Mucosa of stomach (tissue), 1 donor: ENCODE data around the gene TATDN2.

Experiments used
- H3K27me3 ChIP-seq: one replicate; pipeline ENCODE4 v1.7.0; 2013; ENCODE audit warnings: mild to moderate bottlenecking, low read length; ENCODE audit not compliant: control insufficient read depth, insufficient read depth
- H3K36me3 ChIP-seq: one replicate; pipeline ENCODE4 v1.7.0; 2013; ENCODE audit warnings: low read length; ENCODE audit not compliant: control insufficient read depth, insufficient read depth
- H3K4me1 ChIP-seq: one replicate; pipeline ENCODE4 v1.7.0; 2013; ENCODE audit warnings: mild to moderate bottlenecking, low read length; ENCODE audit not compliant: control insufficient read depth, insufficient read depth
- H3K4me3 ChIP-seq: one replicate; pipeline ENCODE4 v1.7.0; 2013; ENCODE audit warnings: low read length
- H3K9ac ChIP-seq: one replicate; pipeline ENCODE4 v1.7.0; 2013; ENCODE audit warnings: mild to moderate bottlenecking, low read length, moderate library complexity
- H3K9me3 ChIP-seq: one replicate; pipeline ENCODE4 v1.7.0; 2013; ENCODE audit warnings: mild to moderate bottlenecking, low read length, moderate library complexity; ENCODE audit not compliant: control insufficient read depth
- donor health status: Pancreatic carcinoma.

The TATDN2 gene

GRCh38 chr3:10315771-10316344 lies 67.6 kb downstream of the TATDN2 start:
- H3K4me3 ChIP-seq, result no peak overlapping the region
- H3K9me3 ChIP-seq, result no peaks in the 10 kb centered on the region
- no peak overlapping the region for H3K9ac ChIP-seq
- H3K27me3 ChIP-seq, result no peaks in the 10 kb centered on the region
- H3K4me1 ChIP-seq, result peaks cover 11% of the 10 kb centered on the region
- H3K36me3 ChIP-seq, result peaks cover 17% of the 10 kb centered on the region

GRCh38 chr3:10317311-10317960 lies 69.2 kb downstream of the TATDN2 start:
- Histone ChIP-seq H3K27me3 (no peaks in the 10 kb centered on the region), H3K36me3 (peaks cover 9% of the 10 kb centered on the region), H3K4me3 (no peak overlapping the region), H3K4me1 (peaks cover 11% of the 10 kb centered on the region), H3K9me3 (no peaks in the 10 kb centered on the region), H3K9ac (no peak overlapping the region)

DNA sequence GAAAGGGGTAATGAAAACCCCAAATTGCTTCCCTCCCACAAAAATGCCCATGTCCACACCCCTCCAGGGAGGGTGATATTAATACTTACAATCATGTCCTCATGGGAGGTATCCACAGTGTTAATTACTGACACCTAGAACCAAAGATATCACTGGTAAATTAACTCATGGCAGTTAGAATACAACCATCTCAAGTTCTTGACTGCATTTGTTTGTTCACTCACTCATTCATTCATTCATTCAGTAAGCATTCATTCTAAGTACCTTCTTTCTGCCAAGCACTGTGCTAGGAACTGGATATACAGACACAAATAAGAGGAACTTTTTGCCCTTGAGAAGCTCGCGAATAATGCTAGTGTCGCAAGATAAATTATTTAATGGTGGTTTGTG lies 69.7 kb downstream of the TATDN2 start:
- Histone ChIP-seq H3K9ac (no peak overlapping the region), H3K4me1 (peaks cover 11% of the 10 kb centered on the region), H3K27me3 (no peaks in the 10 kb centered on the region), H3K4me3 (no peak overlapping the region), H3K9me3 (no peaks in the 10 kb centered on the region), H3K36me3 (peaks cover 9% of the 10 kb centered on the region)

DNA sequence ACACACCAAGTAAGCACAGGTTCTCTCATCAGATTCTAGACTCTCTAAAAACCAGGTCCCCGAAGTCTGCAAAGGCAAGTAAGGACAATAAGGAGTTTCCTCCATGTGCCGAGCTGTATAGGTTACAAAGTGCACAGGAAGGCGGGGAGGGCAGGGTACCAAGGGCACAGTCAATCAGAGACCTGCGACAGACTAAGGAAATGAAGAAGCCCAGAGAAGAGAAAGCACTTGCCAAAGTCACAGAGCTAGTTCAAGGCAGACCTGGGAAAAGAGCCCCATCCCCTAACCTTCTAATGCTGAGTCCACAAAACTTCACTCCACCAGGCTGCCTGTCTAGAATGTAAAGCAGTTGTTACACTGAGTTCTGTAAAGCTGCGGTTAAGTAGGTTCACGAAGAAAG lies 71.0 kb downstream of the TATDN2 start:
- H3K36me3 ChIP-seq, result peaks cover 9% of the 10 kb centered on the region
- H3K9me3 ChIP-seq, result no peaks in the 10 kb centered on the region
- H3K9ac ChIP-seq, result peak overlapping the region; percentile 18
- H3K27me3 ChIP-seq, result no peaks in the 10 kb centered on the region
- H3K4me3 ChIP-seq, result no peak overlapping the region
- H3K4me1 ChIP-seq, result peaks cover 11% of the 10 kb centered on the region

- H3K4me3 ChIP-seq, result peak overlapping the region; percentile 95
- peaks cover 11% of the 10 kb centered on the region for H3K4me1 ChIP-seq
- H3K9ac ChIP-seq, result peak overlapping the region; percentile 97
- H3K36me3 ChIP-seq, result peaks cover 9% of the 10 kb centered on the region
- no peaks in the 10 kb centered on the region for H3K9me3 ChIP-seq
- H3K27me3 ChIP-seq, result no peaks in the 10 kb centered on the region
Measured at GRCh38 chr3:10319804-10320203, 71.5 kb downstream of the TATDN2 start.

DNA sequence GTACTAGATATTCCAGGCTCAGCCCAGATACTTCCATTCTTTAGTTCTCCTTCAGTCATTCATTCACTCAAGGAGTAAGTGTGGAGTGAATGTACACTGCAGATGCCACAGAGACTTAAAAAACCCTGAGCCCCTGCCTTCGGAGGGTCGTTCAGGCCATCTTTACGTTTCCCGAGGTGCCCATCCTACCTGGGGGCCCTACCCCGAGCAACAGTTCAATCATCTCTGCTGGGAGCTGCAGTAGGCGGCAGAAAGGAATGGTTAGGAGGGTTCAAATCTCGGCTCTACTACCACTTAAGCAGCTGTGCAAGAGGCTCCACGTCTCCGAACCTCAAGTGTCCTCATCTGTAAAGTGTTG lies 72.0 kb downstream of the TATDN2 start:
- Histone ChIP-seq H3K27me3 (no peaks in the 10 kb centered on the region), H3K36me3 (peaks cover 9% of the 10 kb centered on the region), H3K4me3 (peak overlapping the region; percentile 95), H3K9ac (peak overlapping the region; percentile 97), H3K9me3 (no peaks in the 10 kb centered on the region), H3K4me1 (peaks cover 11% of the 10 kb centered on the region)

DNA sequence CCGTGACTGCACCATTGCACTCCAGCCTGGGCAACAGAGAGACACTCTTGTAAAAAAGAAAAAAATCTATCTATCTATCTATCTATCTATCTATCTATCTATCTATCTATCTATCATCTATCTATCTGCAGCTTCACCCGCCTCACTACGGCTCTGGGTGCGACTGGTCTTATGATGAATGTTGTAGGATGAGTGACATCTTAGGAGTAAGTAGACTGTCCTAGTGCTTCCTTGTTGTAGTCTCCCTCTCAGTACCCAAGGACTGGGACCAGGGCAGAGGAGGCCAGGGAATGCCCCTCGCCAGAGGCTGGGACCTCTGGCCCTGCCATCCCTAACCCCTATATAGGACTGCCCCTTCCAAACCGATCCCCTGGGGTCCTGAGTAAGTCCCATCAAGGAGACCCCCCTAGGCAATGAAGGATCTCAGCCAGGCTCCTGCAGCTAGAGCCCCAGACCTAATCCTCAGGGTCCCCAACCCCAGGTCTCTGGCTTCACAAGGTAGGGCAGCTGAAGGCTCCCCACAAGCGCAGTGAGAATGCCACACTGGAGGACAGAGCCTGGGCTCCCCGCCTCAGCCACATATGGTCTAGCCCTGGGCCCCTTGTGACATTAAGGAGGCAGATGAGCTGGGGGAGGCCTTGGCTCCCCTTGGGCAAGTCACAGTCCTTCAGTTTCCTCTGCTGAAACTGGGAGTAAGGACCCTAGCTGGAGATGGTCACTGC lies 73.5 kb downstream of the TATDN2 start:
- Histone ChIP-seq H3K9ac (no peak overlapping the region), H3K27me3 (no peaks in the 10 kb centered on the region), H3K4me1 (peaks cover 11% of the 10 kb centered on the region), H3K36me3 (peaks cover 9% of the 10 kb centered on the region), H3K4me3 (no peak overlapping the region), H3K9me3 (no peaks in the 10 kb centered on the region)

GRCh38 chr3:10322352-10322710 lies 74.1 kb downstream of the TATDN2 start:
- Histone ChIP-seq H3K4me3 (no peak overlapping the region), H3K4me1 (peaks cover 11% of the 10 kb centered on the region), H3K9me3 (no peaks in the 10 kb centered on the region), H3K27me3 (no peaks in the 10 kb centered on the region), H3K36me3 (peaks cover 9% of the 10 kb centered on the region), H3K9ac (no peak overlapping the region)

DNA sequence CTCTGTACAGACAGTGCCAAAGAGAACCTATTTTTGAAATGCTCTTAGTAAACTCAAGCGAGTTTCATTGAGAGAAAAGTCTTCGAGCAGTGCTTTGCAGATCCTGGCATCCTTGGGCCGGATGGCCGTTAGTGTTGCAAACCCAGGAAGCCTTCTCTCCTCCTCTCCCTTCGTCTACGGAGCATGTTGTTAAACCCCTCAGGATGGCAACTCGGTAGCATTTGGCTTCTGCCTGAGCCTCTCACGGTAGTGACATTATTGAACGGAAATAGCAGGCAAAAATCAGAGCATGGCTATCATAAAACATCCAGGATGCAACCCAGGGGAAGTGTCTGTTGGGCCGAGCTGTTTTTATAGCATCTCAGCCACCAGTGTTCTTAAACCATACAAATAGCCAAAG lies 79.3 kb downstream of the TATDN2 start:
- H3K9me3 ChIP-seq, result no peaks in the 10 kb centered on the region

DNA sequence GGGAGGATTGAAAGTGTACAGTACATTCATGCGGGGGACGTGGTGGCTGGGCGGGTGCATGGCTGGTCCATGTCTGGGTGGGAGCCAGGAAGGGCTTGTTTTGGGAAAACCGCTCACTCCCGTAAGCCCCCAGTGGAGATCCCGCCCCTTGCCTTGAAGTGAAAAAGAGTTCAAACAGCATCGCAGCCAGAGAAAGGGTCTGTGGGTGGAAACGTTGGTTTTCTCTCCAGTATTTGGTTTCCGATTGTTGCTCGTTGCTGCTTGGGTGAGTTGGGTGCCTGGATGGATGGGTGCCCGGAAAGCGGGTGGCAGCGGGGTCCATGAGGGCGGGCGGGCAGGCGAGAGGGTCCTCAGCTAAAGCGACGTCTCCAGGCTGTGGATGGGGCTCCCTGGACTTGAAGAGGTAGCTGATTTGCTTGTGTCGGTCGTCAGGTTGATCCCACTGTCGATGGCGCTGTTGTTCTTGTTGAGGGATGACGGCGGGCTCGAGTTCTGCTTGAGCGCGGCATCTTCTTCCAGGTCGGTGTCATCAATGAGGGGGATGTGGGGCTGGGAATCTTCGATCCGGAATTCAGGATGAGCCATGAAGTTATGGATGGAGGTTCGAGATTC lies 80.3 kb downstream of the TATDN2 start:
- no peaks in the 10 kb centered on the region for H3K36me3 ChIP-seq
- no peak overlapping the region for H3K4me3 ChIP-seq
- no peak overlapping the region for H3K9ac ChIP-seq
- H3K4me1 ChIP-seq, result no peaks in the 10 kb centered on the region
- no peaks in the 10 kb centered on the region for H3K9me3 ChIP-seq
- H3K27me3 ChIP-seq, result peaks cover 24% of the 10 kb centered on the region

More for the DNA sequence above, 79.3 kb downstream of the TATDN2 start:
- H3K4me1 ChIP-seq, result no peaks in the 10 kb centered on the region
- H3K4me3 ChIP-seq, result no peak overlapping the region
- no peaks in the 10 kb centered on the region for H3K36me3 ChIP-seq
- peaks cover 24% of the 10 kb centered on the region for H3K27me3 ChIP-seq
- no peak overlapping the region for H3K9ac ChIP-seq

- no peaks in the 10 kb centered on the region for H3K9me3 ChIP-seq
- H3K9ac ChIP-seq, result no peak overlapping the region
- no peak overlapping the region for H3K4me3 ChIP-seq
- no peaks in the 10 kb centered on the region for H3K36me3 ChIP-seq
- H3K4me1 ChIP-seq, result no peaks in the 10 kb centered on the region
- H3K27me3 ChIP-seq, result peaks cover 24% of the 10 kb centered on the region
Measured at GRCh38 chr3:10329495-10330015, 81.3 kb downstream of the TATDN2 start.

DNA sequence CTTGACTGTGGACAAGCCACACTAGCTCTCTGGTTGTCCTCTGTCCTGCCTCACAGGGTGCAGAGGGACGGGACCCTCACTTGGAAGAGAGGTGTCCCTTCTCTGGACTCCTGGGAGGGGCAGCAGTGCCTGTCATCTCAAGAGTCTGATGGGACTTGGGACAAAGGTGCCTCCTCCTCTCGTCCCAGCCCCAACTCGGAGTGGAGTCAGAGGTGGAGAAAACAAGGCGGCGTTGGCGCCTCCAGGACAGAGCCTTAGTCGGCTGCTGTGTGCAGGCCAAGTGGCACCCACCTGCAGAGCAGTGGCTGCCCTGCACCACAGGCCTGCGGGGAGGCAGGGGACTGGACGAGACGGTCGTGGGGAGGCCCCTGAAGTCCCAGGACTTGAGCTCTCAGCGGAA lies 82.1 kb downstream of the TATDN2 start:
- no peak overlapping the region for H3K9ac ChIP-seq
- no peaks in the 10 kb centered on the region for H3K9me3 ChIP-seq
- H3K27me3 ChIP-seq, result peaks cover 24% of the 10 kb centered on the region

More for the DNA sequence above, 82.1 kb downstream of the TATDN2 start:
- Histone ChIP-seq H3K4me3 (no peak overlapping the region), H3K36me3 (no peaks in the 10 kb centered on the region), H3K4me1 (no peaks in the 10 kb centered on the region)
